Caco-2 (cell line): ENCODE results near the gene GANAB. TPM values are rescaled to one million over a fixed set of nuclear protein-coding genes. Genes with fewer than 3 reads are reported as not detected.

Experiments
- BruUV-seq: library from RNA; stranded (reverse); fragments of 400-500 nt; replicated peaks from 2 replicates; lab custom pipeline; 2021; lab: Mats Ljungman, UMichigan
- CTCF ChIA-PET: fragments of 300-600 bp; sonication (Branson Sonifier 250); formaldehyde crosslinking; loops from one replicate; lab custom pipeline; 2022; ENCODE audit warnings: antibody characterized with exemption; lab: Charles Lee
- POLR2A ChIA-PET: fragments of 300-600 bp; sonication (Branson Sonifier 250); formaldehyde crosslinking; loops from one replicate; lab custom pipeline; 2022; ENCODE audit warnings: antibody characterized with exemption; lab: Charles Lee
- DNase-seq, 2 experiments: peaks; one replicate each; pipeline versions ENCODE4 v3.0.0 to v3.0.0-alpha.2; 2020 to 2022
- H3K27me3 ChIP-seq: replicated peaks from 2 replicates; pipeline ENCODE4 v1.6.0; 2011; ENCODE audit warnings: low read length; ENCODE audit not compliant: control insufficient read depth, insufficient read depth
- H3K36me3 ChIP-seq: 2 replicates; pipeline ENCODE4 v1.5.1; 2011; ENCODE audit warnings: low read length; ENCODE audit not compliant: control insufficient read depth, insufficient read depth
- H3K4me1 ChIP-seq: fragments of 250-450 bp; sonication (Bioruptor Pico); 2 replicates; pipeline ENCODE4 v1.5.1; 2020; ENCODE audit warnings: mild to moderate bottlenecking
- H3K4me3 ChIP-seq: 2 replicates; pipeline ENCODE4 v1.5.1; 2011; ENCODE audit warnings: low read depth, mild to moderate bottlenecking, control low read depth, low read length
- H3K9me3 ChIP-seq: fragments of 250-450 bp; sonication (Bioruptor Pico); 2 replicates; pipeline ENCODE4 v1.5.1; 2020; ENCODE audit warnings: mild to moderate bottlenecking, moderate library complexity
- H3K27ac Mint-ChIP-seq: one replicate; pipeline ENCODE4 v1.8.0; 2022; ENCODE audit warnings: mixed read lengths; ENCODE audit not compliant: unreplicated experiment
- H3K27me3 Mint-ChIP-seq: one replicate; pipeline ENCODE4 v1.8.0; 2022; ENCODE audit warnings: mixed read lengths; ENCODE audit not compliant: insufficient read depth, unreplicated experiment
- H3K36me3 Mint-ChIP-seq: one replicate; pipeline ENCODE4 v1.8.0; 2022; ENCODE audit warnings: mild to moderate bottlenecking, mixed read lengths; ENCODE audit not compliant: insufficient read depth, unreplicated experiment
- H3K4me1 Mint-ChIP-seq: one replicate; pipeline ENCODE4 v1.8.0; 2022; ENCODE audit warnings: low read depth, mixed read lengths; ENCODE audit not compliant: unreplicated experiment
- H3K4me3 Mint-ChIP-seq: one replicate; pipeline ENCODE4 v1.8.0; 2022; ENCODE audit warnings: mild to moderate bottlenecking, moderate library complexity, mixed read lengths; ENCODE audit not compliant: unreplicated experiment
- H3K9me3 Mint-ChIP-seq: one replicate; pipeline ENCODE4 v1.8.0; 2022; ENCODE audit warnings: mixed read lengths; ENCODE audit not compliant: unreplicated experiment
- CTCF ChIP-seq, 2 experiments: fragments of 200-600 bp in 1 of 2; IDR thresholded peaks; 1 replicate in 1 of 2; 2 replicates in 1 of 2; pipeline versions ENCODE4 v1.5.1 to v1.8.0; 2011 to 2022; ENCODE audit warnings: antibody characterized with exemption in 1 of 2, control low read depth in 1 of 2, inconsistent platforms in 1 of 2, low read depth in 1 of 2, low read length in 1 of 2, mild to moderate bottlenecking in 1 of 2, moderate library complexity in 1 of 2; ENCODE audit not compliant: insufficient read depth in 1 of 2, severe bottlenecking in 1 of 2, unreplicated experiment in 1 of 2
- intact Hi-C: fragments of 100-400 bp; cut with micrococcal nuclease; formaldehyde crosslinking; loops from one replicate; pipeline ENCODE4 v1.10.0; 2022; ENCODE audit not compliant: unreplicated experiment
- total RNA-seq: library from RNA; stranded (reverse); gene quantifications from 2 replicates; pipeline ENCODE4 v1.2.3, GENCODE V29; 2022

GANAB gene
- total RNA-seq, 1 experiment from 2014 or later, result 442 TPM

- Histone ChIP-seq H3K27me3 (no peaks in the 10 kb centered on the region), H3K36me3 (peaks cover 3% of the 10 kb centered on the region; the same call in 1 of the 2 replicates), H3K4me3 (peak within 1 kb of the TSS; percentile 87), H3K9me3 (no peaks in the 10 kb centered on the region), H3K4me1 (peaks cover 30% of the 10 kb centered on the region)
- H3K9me3 Mint-ChIP-seq, result no peaks in the 10 kb centered on the region
- TF ChIP-seq CTCF (IDR thresholded peaks at IDR 0.05; ENCODE audit: insufficient read depth in 1 of 2, low read depth in 1 of 2, low read length in 1 of 2, severe bottlenecking in 1 of 2, unreplicated experiment in 1 of 2), result peak; percentile 99
- peak within 1 kb of the TSS; percentile 97 for H3K4me3 Mint-ChIP-seq
- peak; percentile 93 for DNase-seq
- no TSS peak for BruUV-seq
- no peaks in the 10 kb centered on the region for H3K27me3 Mint-ChIP-seq
- H3K36me3 Mint-ChIP-seq, result peaks cover 49% of the 10 kb centered on the region
- peaks cover 33% of the 10 kb centered on the region for H3K4me1 Mint-ChIP-seq
- ChIA-PET POLR2A (interaction anchor here (0.8 to 1.6 kb wide), 5 partner anchors 9 to 52 kb away, joined by 4 to 8 read pairs (median 6); partner anchors contain the start of genes B3GAT3, C11orf98, CSKMT and MTA2), CTCF (interaction anchor here (0.5 to 2.4 kb wide), 18 partner anchors 8 to 358 kb away, joined by 3 to 19 read pairs (median 4); partner anchors contain the start of genes B3GAT3, C11orf98, CSKMT and EEF1G)
- intact Hi-C loops, result loop anchor here (1.0 to 5.0 kb wide), 3 partner anchors 9 to 35 kb away; partner anchors contain the start of genes B3GAT3, GANAB and TUT1
- H3K27ac Mint-ChIP-seq, result peak within 1 kb of the TSS; percentile 93
Observed at GRCh38 chr11:62612366-62613290, 33.8 kb downstream of the GANAB start, which contains the start of the genes EML3 and ROM1. Gene EML3 (minus strand): TSS chr11:62612775. CDS start chr11:62612457, 318 bp downstream. Gene ROM1 (plus strand): TSS chr11:62613257. CDS start chr11:62613282, 25 bp downstream.

- peaks cover 30% of the 10 kb centered on the region for H3K4me1 ChIP-seq
- CTCF ChIA-PET, result interaction anchor here (0.5 to 2.4 kb wide), 18 partner anchors 8 to 357 kb away, joined by 3 to 19 read pairs (median 4); partner anchors contain the start of genes B3GAT3, C11orf98, CSKMT and EEF1G
- Mint-ChIP-seq H3K27me3 (no peaks in the 10 kb centered on the region), H3K27ac (peak overlapping the region; percentile 93), H3K4me3 (peak overlapping the region; percentile 97), H3K36me3 (peaks cover 49% of the 10 kb centered on the region), H3K4me1 (peaks cover 41% of the 10 kb centered on the region), H3K9me3 (no peaks in the 10 kb centered on the region)
- H3K36me3 ChIP-seq, result 0 out of 2 replicates have a peak, but pooled peaks cover 3% of the 10 kb centered on the region
- no TSS peak for BruUV-seq
- H3K9me3 ChIP-seq, result no peaks in the 10 kb centered on the region
- peak overlapping the region; percentile 87 for H3K4me3 ChIP-seq
- POLR2A ChIA-PET, result interaction anchor here (0.6 to 1.6 kb wide), 7 partner anchors 10 to 221 kb away, joined by 3 to 8 read pairs (median 6); partner anchors contain the start of genes B3GAT3, C11orf98, CSKMT and EEF1G
- TF ChIP-seq CTCF (IDR thresholded peaks at IDR 0.05; ENCODE audit: insufficient read depth in 1 of 2, low read depth in 1 of 2, low read length in 1 of 2, severe bottlenecking in 1 of 2, unreplicated experiment in 1 of 2), result no peak
- DNase-seq, result peak in 1 of 2 experiments; percentile 40
- no peaks in the 10 kb centered on the region for H3K27me3 ChIP-seq
- intact Hi-C loops, result loop anchor here (1.0 to 5.0 kb wide), 3 partner anchors 9 to 35 kb away; partner anchors contain the start of genes B3GAT3, GANAB and TUT1
Observed at GRCh38 chr11:62611705-62612365, 34.6 kb downstream of the GANAB start.
